OCI-LY1 (cell line): ENCODE data around the gene REC8.

ENCODE experiments used
- CTCF ChIP-seq: fragments of 200-600 bp; sonication (generic), shearing (Covaris generic); IDR thresholded peaks from 2 replicates; pipeline ENCODE4 v1.5.1; 2017; ENCODE audit warnings: mild to moderate bottlenecking, antibody characterized with exemption, low read length, moderate library complexity, mixed read lengths
- EZH2 ChIP-seq: fragments of 200-600 bp; sonication (generic), shearing (Covaris generic); IDR thresholded peaks from 2 replicates; pipeline ENCODE4 v1.8.0; 2017; ENCODE audit warnings: borderline replicate concordance, mixed run types, mild to moderate bottlenecking, antibody characterized with exemption, low read length, moderate library complexity, mixed read lengths

GRCh38 chr14:24135834-24136683, 35.8 kb upstream of the REC8 start, which contains the start of gene PSME1:
- TF ChIP-seq CTCF (no peak), EZH2 (no peak)
